ENCODE measurements around the gene PVALEF.
A peak's percentile ranks its signal among the peaks of the same experiment; 100 is the strongest.

Gene PVALEF

GRCh38 chr17:81208651-81209050 lies 43.3 kb downstream of the PVALEF start:
- ChIA-PET POLR2A (ENCODE audit: low non-redundant PET) (no interaction called here), CTCF (no interaction called here)
- peak overlapping the region; percentile 40; the same call in 1 of the 2 replicates for H3K27ac ChIP-seq

DNA sequence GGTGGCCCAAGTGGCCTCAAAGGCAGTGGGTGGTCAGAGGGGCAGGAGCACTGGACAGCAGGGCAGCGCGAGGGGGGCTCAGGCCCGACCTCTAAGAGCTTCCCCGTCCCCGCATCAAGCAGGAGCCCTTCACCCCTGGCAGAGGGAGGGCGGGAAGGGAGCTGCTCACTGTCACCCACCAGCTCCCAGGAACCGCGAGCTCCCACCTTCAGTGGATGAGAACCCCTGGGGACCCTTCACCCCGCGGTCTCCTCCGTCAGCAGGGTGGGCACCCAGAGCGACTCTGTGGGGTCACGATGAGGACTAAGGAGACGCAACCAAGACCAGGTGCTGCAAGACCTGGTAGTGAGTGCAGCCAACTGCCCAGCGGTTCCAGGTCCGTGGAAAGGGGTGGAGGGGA lies 43.8 kb downstream of the PVALEF start:
- TF ChIP-seq, protein P1, sequence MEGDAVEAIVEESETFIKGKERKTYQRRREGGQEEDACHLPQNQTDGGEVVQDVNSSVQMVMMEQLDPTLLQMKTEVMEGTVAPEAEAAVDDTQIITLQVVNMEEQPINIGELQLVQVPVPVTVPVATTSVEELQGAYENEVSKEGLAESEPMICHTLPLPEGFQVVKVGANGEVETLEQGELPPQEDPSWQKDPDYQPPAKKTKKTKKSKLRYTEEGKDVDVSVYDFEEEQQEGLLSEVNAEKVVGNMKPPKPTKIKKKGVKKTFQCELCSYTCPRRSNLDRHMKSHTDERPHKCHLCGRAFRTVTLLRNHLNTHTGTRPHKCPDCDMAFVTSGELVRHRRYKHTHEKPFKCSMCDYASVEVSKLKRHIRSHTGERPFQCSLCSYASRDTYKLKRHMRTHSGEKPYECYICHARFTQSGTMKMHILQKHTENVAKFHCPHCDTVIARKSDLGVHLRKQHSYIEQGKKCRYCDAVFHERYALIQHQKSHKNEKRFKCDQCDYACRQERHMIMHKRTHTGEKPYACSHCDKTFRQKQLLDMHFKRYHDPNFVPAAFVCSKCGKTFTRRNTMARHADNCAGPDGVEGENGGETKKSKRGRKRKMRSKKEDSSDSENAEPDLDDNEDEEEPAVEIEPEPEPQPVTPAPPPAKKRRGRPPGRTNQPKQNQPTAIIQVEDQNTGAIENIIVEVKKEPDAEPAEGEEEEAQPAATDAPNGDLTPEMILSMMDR (conservative IDR thresholded peaks at IDR 0.05; ENCODE audit: low read depth), result no peak
- ChIA-PET CTCF (no interaction called here), POLR2A (ENCODE audit: low non-redundant PET) (no interaction called here)
- DNase-seq (ENCODE audit: low spot score), result no peak
- peak overlapping the region; percentile 40; the same call in 1 of the 2 replicates for H3K27ac ChIP-seq

More at GRCh38 chr17:81208651-81209050, 43.3 kb downstream of the PVALEF start:
- TF ChIP-seq, protein P1 (conservative IDR thresholded peaks at IDR 0.05; ENCODE audit: low read depth), result no peak
- DNase-seq (ENCODE audit: low spot score), result no peak

GRCh38 chr17:81210466-81210865 lies 45.2 kb downstream of the PVALEF start:
- H3K27ac ChIP-seq, result no peak overlapping the region; the same call in 1 of the 2 replicates
- no peak for DNase-seq (ENCODE audit: low spot score)
- ChIA-PET POLR2A (ENCODE audit: low non-redundant PET) (no interaction called here), CTCF (interaction anchor here (0.6 kb wide), 1 partner anchor 657 kb away, joined by 5 read pairs; no protein-coding TSS in a partner anchor)
- TF ChIP-seq, protein P1 (conservative IDR thresholded peaks at IDR 0.05; ENCODE audit: low read depth), result no peak

GRCh38 chr17:81210868-81211267 lies 45.6 kb downstream of the PVALEF start:
- DNase-seq (ENCODE audit: low spot score), result no peak
- POLR2A ChIA-PET (ENCODE audit: low non-redundant PET), result no interaction called here
- TF ChIP-seq, protein P1 (conservative IDR thresholded peaks at IDR 0.05; ENCODE audit: low read depth), result no peak
- peak overlapping the region; percentile 39 for H3K27ac ChIP-seq
- CTCF ChIA-PET, result interaction anchor here (0.6 kb wide), 1 partner anchor 658 kb away, joined by 5 read pairs; no protein-coding TSS in a partner anchor

- POLR2A ChIA-PET (ENCODE audit: low non-redundant PET), result no interaction called here
- CTCF ChIA-PET, result interaction anchor here (1.2 kb wide), 1 partner anchor 9 kb away, joined by 3 read pairs; no protein-coding TSS in a partner anchor
- TF ChIP-seq, protein P1 (conservative IDR thresholded peaks at IDR 0.05; ENCODE audit: low read depth), result no peak
- H3K27ac ChIP-seq, result no peak overlapping the region
- DNase-seq (ENCODE audit: low spot score), result no peak
Observed at GRCh38 chr17:81212365-81212764, 47.1 kb downstream of the PVALEF start.

DNA sequence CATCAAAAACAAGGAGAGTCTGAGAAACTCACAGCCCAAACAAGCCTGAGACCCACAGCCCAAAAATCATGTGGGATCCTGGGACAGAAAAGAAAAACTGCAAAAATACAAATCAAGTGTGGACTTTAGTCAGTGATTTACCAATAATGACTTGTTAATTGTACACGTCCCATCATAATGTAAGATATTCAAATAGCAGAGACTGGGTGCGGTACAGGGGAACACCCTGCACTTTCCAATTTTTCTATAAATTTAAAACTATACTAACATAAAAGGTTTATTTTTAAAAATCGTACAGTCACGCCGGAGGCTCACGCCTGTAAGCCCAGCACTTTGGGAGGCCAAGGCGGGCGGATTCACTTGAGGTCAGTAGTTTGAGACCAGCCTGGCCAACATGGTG lies 48.7 kb downstream of the PVALEF start:
- TF ChIP-seq, protein P1 (conservative IDR thresholded peaks at IDR 0.05; ENCODE audit: low read depth), result no peak
- no peak for DNase-seq (ENCODE audit: low spot score)
- ChIA-PET CTCF (no interaction called here), POLR2A (ENCODE audit: low non-redundant PET) (no interaction called here)
- H3K27ac ChIP-seq, result 0 out of 2 replicates have a peak overlapping the region, but pooled peaks have one; percentile 26
